Frontal cortex (tissue), 4 donors: ENCODE data around the gene ABCB4. TPM values are rescaled to one million over a fixed set of nuclear protein-coding genes. Genes with fewer than 3 reads are reported as not detected.
A peak's percentile ranks its signal among the peaks of the same experiment; 100 is the strongest.

Source experiments
- DNase-seq, 2 donors: peaks; one replicate each; pipeline ENCODE4 v3.0.0; 2012; ENCODE audit warnings: low spot score in 2 of 2
- FAIRE-seq: peaks from 2 replicates; lab custom pipeline; 2012; peaks lifted over from hg19 to GRCh38; lab: Jason Lieb, UNC
- total RNA-seq: library from RNA; depleted of rRNA; stranded (reverse); fragments of >200 nt; gene quantifications from one replicate; pipeline ENCODE4 v1.2.3, GENCODE V29; 2014
- donor health status: control.
- donor health status: control.
- donor health status: control.

The ABCB4 gene
- total RNA-seq, 1 donor from 2014 or later = 1.2 TPM

DNA sequence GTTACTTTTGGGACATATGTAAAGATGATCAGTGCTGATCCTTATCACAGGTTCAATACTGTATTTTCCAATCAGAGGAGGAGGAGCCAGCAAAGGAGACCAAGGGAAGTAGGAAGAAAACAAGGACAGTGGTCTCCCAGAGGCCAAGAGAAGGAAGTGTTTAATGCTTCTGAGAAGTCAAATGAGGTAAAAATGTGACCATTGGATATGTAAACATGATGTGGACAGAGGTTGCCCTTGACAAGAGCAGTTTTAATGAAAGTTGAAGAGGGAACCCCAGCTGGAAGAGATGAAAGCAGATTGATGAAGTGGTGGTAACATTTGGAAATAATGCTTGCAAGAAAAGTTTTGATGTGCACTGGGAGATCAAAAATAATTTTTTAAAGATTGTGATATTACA, 111.2 kb downstream of the ABCB4 start:
- no peak for DNase-seq
- no peak for FAIRE-seq

DNA sequence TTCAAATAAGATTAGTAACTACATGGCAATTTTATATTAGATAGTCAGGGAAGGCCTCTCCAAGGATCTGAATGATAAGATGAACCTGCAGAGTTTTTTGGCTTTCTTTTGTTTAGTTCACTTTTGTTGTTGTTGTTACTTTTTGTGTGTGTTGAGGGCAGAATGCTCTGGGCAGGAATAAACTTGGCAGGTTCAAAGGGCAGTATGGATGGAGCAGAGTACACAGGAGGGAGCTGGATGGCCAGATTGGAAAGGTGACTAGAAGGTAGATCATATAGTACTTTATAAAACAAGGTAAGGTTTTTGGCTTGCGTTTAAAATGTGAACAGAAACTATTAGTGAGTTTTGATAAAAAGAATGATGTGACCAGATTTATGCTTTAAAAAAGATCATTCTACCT, 112.1 kb downstream of the ABCB4 start:
- no peak for DNase-seq
- no peak for FAIRE-seq

DNA sequence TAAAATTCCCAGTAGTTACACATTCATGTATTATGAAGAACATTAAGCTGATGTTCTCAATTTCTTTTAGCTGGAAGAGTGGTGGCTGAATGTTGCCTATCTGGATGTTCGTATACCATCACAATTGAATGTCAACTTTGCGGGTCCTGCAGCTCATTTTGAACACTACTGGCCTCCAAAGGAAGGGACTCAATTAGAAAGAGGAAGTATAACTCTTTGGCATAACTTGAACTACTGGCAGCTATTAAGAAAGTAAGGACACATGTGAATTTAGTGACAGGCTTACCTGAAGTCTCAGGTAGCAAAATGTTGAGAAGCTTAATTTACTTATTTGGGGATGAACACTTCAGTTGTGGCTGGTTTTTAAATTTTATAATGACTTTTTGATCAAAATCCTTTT, 114.2 kb downstream of the ABCB4 start:
- DNase-seq = no peak
- no peak for FAIRE-seq

DNA sequence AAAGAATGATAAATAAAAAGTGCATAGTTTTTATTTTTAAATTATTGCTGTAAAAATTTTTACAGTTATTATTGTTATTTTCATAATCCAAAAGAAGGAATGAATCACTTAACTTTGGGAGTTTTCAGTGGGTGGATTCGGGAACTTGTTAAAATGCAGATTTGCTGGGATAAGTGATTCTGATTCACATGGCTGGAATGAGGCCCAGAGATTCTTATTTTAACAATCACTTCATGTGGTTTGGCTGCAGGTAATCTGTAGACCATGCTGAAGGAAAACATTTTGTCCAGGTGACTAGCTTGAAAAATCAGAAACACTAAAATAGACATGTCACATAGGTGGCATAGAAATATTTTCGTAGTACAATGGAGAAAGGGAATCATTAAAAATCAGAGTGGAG, 116.1 kb downstream of the ABCB4 start:
- DNase-seq (no peak), FAIRE-seq (peak; percentile 21)

DNA sequence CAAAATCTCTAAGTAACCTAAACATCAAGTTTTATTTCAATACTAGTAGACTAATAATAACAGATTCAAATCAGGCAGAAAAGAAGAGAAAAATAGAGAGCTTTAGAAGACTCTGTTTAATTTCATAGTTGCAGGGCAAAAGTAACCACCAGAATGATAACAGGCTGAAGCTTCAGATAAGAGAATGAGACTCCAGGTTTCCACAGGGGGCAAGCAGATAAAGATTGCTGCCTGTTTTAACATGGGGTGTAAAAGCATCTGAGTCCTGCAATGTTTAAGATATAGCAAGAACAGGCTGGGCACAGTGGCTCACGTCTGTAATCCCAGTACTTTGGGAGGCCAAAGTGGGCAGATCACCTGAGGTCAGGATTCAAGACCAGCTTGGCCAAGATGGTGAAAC, 119.0 kb downstream of the ABCB4 start:
- DNase-seq (no peak), FAIRE-seq (no peak)

DNA sequence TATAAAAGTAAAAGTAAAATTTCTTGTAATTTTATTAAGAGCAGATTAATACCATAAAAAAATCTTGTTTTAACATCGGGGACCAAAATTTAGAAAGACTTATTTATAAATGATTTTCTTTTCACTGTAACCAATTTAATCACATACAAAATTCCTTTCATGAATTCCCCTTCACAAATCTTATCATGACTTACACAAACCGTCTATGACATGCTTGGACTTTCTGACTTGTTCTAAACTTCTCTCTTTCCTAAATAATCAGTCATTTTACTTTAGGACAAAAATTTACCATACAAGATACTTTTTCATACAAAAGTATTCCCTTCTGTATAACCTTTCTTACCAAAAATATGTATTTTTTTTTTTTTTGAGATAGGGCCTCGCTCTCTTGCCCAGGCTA, 120.7 kb downstream of the ABCB4 start:
- FAIRE-seq = no peak
- no peak for DNase-seq

Other genes starting within 250 kb of the ABCB4 start
- 13.0 TPM for gene CROT, start 130.0 kb downstream of the ABCB4 start, total RNA-seq
- 6.5 TPM for gene ABCB1, start 125.2 kb upstream of the ABCB4 start, total RNA-seq
- 121 TPM for gene RUNDC3B, start 152.7 kb upstream of the ABCB4 start, total RNA-seq